GM10847 (cell line): ENCODE results near the gene UVRAG.

Experiments
- POLR2A ChIP-seq: IDR thresholded peaks from 2 replicates; pipeline ENCODE4 v1.6.1; 2011; ENCODE audit not compliant: insufficient read length; ENCODE audit errors: extremely low read depth

Gene UVRAG

GRCh38 chr11:75781296-75781695 lies 33.7 kb upstream of the UVRAG start:
- TF ChIP-seq POLR2A = no peak

DNA sequence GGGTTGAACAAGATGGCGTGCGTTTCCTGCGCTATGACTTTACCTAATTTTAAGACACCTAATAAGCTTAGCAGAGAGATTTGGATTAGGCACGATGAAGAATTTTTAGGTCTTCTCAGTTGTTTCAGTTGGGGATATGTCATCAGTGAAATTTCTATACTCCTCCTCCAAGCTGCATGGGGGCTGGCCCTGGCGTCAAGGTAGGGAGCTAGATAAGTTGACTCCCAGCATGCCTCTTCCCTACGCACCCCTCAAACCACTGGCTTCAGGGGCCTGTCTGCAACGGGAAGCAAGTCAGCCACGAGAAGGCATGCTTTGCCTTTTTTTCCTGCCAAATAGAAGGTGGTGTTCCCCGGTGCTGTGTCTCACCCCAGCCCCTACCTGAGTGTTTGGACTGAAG lies 33.2 kb upstream of the UVRAG start:
- no peak for TF ChIP-seq POLR2A

DNA sequence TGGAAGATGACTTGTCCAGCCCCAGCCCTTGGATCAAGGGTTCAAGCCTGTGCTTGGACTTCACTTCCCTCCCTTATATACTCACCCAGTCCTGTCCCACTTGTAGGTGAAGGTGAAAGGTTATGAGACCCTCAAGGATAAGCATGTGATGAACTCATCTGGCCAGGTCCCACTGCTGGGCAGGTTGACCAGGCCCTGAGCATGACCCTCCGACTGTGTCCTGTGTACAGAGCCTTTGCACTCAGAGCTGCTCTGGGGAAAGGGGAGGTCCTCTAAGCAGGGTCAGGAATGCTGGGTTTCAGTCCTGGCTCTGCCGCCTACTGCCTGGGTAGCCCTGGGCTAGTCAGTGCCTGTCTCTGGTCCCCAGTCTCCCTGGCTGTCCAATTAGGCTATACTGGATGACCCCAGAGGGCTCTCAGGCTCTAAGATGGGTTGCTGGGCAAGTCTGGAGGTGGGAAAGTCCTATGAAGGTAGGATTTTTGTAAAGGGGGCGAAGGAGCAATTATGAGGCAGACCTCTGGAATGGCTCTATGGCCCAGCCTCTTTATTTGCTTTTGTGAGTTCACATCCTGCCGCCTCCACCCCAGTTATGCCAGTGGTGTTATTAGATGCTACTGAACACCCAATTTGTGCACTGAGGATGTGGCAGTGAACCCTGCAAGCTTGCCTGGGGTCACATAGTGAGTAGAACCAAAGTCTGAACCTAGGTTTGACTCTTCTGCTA lies 32.3 kb upstream of the UVRAG start:
- no peak for TF ChIP-seq POLR2A

- TF ChIP-seq POLR2A = no peak
Observed at GRCh38 chr11:75783416-75784084, 31.5 kb upstream of the UVRAG start.

DNA sequence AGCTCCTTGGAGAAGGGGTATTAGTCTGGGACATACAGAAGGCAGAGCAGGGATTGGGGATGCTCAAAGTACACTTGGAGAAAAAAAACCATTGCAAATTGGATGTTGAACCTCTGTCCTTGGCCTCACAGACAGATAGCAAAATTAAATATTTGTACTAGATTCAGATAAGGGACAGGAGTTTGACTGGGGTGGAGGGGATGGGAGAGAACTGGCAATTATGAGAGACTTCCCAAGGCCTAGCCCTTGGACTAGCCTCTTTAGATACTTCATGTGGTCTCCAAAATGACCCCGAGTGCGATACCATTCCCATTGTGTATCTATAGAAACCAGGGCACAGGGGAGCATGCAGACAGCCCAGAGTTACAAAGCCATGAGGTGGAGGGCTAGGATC lies 30.9 kb upstream of the UVRAG start:
- TF ChIP-seq POLR2A = no peak

- TF ChIP-seq POLR2A = no peak
Observed at GRCh38 chr11:75784506-75784905, 30.5 kb upstream of the UVRAG start.

DNA sequence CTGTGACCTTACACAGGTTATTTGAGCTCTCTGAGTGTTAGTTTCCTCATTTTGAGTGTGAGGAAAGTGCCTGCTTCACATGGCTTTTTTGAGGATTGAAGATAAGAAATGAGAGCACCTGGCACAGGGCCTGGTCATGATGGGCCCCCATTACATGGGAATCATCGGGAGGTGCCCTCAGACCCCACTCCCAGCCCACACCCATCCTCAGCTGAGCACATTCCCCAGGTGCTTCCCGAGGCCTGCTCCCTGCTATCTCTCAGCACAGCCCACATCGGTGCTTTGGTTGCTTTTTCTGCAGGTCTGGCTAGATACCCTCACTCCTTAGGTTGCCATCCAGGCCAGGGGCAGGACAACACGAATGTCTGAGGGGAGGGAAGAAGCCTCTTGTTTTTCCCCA lies 29.8 kb upstream of the UVRAG start:
- no peak for TF ChIP-seq POLR2A

GRCh38 chr11:75786101-75786736 lies 28.8 kb upstream of the UVRAG start:
- no peak for TF ChIP-seq POLR2A

DNA sequence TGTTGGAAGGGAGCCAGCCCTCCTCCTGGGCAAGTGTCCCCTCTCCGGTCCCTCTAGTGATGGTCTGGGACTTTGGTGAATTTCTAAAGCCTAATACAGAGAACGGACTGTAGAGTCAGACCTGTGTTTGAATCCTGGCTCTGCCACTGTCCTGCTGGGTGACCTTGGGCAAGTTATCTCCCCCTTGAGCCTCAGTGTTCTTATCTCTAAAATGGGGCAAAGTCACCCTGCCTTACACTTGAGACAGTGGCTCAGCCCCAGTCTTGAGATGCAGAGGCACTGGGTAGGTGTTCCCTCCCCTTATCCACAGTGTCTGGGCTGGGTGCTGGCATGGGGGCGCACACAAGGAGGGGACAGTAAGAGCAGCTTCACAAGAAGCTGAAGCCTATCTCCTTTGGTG lies 25.5 kb upstream of the UVRAG start:
- TF ChIP-seq POLR2A = no peak

- no peak for TF ChIP-seq POLR2A
Observed at GRCh38 chr11:75790986-75791385, 24.0 kb upstream of the UVRAG start.

GRCh38 chr11:75792127-75792731 lies 22.8 kb upstream of the UVRAG start:
- no peak for TF ChIP-seq POLR2A

DNA sequence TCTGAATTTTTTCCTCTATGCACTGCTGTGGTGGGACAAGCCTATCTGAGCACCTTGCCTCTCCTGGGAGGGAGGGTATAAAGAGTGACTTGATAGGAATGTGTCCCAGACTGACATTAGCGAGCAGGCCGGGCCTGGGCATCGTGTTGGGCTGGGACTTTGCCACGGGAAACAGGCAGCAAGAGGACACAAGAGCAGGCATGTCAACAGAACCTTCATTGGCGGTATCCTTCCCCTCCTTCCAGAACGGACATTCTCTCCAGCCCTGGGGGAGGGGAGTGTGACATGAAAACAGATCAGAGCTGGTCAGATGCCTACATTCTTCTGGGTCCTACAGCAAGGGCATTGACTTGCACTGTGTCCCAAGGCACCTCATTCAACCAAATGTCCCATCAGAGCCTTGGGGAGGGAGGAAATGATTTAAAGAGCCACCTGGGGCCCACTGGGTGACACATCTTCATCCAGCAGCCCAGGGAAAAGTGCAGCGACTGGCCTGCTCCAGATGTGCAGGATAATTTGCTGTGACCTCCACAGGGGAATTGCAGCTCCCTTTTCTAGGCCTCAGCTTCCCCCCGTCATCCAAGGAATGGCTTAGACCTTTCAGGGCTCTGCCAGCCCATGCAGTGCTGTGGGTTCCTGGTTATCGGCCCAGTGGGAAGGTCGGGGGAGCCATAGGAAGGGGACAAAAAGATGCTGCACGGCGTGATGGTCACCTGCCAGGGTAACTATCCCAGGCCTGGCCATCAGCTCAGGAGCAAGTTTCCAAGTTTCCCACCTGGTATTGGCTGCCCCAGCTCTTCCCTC lies 21.8 kb upstream of the UVRAG start:
- TF ChIP-seq POLR2A = no peak

DNA sequence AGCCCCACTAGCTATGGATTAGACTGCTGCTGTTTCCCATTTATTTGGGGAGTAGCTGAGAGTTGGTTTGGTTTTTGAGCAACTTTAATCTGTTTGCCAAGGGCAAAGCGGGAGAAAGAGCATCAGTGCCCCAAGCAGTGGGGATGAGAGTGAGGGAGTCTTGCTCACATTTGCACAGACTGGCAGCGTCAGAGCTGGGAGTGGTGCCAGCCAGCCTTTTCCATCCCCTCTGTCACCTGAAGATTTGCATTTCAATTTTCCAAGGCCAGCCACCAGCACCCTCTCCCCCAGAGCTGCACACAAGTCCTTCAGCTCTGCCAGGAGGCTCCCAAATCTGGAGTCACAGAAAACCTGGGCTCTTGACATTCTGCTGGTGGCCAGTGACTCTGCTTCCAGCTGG lies 21.0 kb upstream of the UVRAG start:
- no peak for TF ChIP-seq POLR2A

DNA sequence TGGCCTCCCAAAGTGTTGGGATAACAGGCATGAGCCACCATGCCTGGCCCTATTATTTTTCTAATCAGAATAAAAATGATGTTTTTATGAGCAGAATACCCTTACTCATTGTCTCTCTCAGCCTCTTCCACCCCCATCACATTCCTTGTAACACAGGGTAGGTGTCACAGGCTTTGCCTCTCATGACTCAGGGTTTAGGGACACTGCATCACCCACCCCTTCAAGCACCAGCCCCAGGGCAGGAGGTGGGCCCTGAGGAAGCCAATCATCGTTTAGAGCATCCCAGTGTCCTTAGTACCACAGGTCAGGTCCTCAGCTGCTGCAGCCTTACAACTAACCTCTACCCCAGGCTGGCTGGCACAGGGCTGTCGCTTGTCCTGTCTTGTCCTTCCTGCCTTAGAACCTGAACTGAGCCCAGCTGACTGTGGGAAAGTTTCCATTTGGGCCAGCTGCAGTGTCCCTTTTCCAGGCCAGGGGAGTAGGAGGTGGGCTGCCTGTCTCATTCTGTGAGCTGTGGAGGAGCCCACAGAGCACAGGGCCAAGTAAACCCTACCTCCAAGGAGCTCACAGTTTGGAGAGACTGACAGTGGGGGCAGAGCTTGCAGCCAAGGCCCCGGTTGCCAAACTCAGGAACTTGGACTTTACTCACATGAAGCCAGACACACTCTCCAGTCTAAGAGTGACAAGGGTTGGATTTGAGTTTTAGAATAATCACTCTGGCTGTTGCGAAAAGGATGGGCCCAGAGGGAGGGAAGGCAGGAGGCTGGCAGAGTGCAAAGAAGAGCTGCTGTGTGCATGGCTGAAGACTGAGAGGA lies 19.5 kb upstream of the UVRAG start:
- no peak for TF ChIP-seq POLR2A
